Stomach (tissue), 4 donors: ENCODE data around the gene DNAH11.

Experiments used
- CTCF ChIP-seq, 7 experiments: fragments of 450-650 bp in 4 of 7; fragments of 200-600 bp in 3 of 7; sonication (generic) in 3 of 7; IDR thresholded peaks; one replicate each; pipeline ENCODE4 v1.5.1; 2016 to 2019; ENCODE audit warnings: antibody characterized with exemption in 7 of 7, control low read depth in 2 of 7, mild to moderate bottlenecking in 1 of 7
- POLR2A ChIP-seq, 4 donors: fragments of 450-650 bp; IDR thresholded peaks; one replicate each; pipeline ENCODE4 v1.6.1; 2016; ENCODE audit warnings: antibody characterized with exemption in 4 of 4, control low read depth in 2 of 4, mild to moderate bottlenecking in 1 of 4, moderate library complexity in 1 of 4

GRCh38 chr7:21887779-21888178, 344.9 kb downstream of the DNAH11 start:
- TF ChIP-seq CTCF (IDR thresholded peaks at IDR 0.05) (no peak), POLR2A (IDR thresholded peaks at IDR 0.05) (no peak)
